Activated naive CD4-positive, alpha-beta T cell treated with anti-CD3 and anti-CD28 coated beads, Interleukin-2, amount 10 ng/mL, durations not matched to agents 7 days and 5 days (primary cell): ENCODE data around the gene PGM3.

Experiments
- CTCF ChIA-PET: fragments of 350-600 bp; sonication (Branson Sonifier 250); formaldehyde crosslinking; loops from one replicate; lab custom pipeline; 2021; ENCODE audit warnings: antibody characterized with exemption; lab: Charles Lee
- DNase-seq: peaks from one replicate; pipeline ENCODE4 v3.0.0-alpha.2; 2020
- H3K27ac Mint-ChIP-seq: one replicate; pipeline ENCODE4 v1.8.0; 2021; ENCODE audit warnings: mild to moderate bottlenecking, moderate library complexity, mixed read lengths
- H3K27me3 Mint-ChIP-seq: one replicate; pipeline ENCODE4 v1.8.0; 2021; ENCODE audit warnings: mild to moderate bottlenecking, mixed read lengths
- H3K36me3 Mint-ChIP-seq: one replicate; pipeline ENCODE4 v1.8.0; 2021; ENCODE audit warnings: mixed read lengths
- H3K4me1 Mint-ChIP-seq: one replicate; pipeline ENCODE4 v1.8.0; 2021; ENCODE audit warnings: mixed read lengths
- H3K4me3 Mint-ChIP-seq: one replicate; pipeline ENCODE4 v1.8.0; 2021; ENCODE audit warnings: mild to moderate bottlenecking, moderate library complexity, mixed read lengths
- H3K9me3 Mint-ChIP-seq: one replicate; pipeline ENCODE4 v1.8.0; 2021; ENCODE audit warnings: mixed read lengths

Gene PGM3

DNA sequence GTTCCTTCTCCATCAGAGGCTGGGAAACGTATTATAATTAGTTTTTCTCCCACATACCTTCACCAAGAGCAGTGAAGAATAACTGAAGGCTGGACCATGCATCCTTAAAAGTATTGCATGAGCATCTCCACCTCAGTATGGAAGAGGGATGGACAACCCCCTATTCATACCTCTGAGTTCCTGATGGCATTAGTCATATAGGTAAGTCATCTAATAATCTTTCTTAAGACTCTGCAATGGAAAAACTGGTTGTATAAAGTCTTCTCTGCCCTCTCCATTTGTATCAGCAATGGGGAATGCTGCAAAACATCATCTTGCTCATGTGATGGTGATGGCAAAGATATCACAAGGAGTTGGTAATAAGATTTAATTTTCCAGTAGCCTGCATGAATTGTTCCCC lies 24.5 kb downstream of the PGM3 start:
- Mint-ChIP-seq H3K36me3 (peaks cover 52% of the 10 kb centered on the region), H3K4me3 (no peak overlapping the region), H3K27me3 (no peaks in the 10 kb centered on the region), H3K9me3 (no peaks in the 10 kb centered on the region), H3K27ac (no peak overlapping the region), H3K4me1 (no peaks in the 10 kb centered on the region)
- no peak for DNase-seq
- CTCF ChIA-PET, result interaction anchor here (0.6 kb wide), 1 partner anchor 101 kb away, joined by 4 read pairs; the partner anchor contains the start of gene DOP1A

DNA sequence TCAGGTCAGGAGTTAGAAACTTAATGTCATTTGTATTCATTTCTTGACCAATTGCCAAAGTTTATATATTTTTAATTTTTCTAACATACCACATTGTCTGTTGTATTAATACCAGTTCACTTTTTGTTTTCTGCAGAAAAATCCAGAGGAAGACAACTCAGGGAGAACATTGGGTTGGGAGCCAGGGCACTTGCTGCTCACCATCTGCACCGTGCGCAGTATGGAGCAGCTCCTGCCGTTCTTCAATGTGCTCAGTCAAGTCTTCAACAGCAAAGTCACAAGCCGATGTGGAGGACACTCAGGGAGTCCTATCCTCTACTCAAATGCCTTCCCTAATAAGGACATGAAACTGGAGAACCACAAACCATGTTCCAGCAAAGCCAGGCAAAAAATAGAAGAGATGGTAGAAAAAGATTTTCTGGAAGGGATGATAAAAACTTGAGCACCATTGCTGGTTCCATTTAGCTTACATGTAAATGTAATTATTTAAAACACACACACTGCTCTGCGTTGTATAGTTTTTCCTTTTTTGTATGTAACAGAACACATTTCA lies 25.3 kb downstream of the PGM3 start:
- Mint-ChIP-seq H3K27me3 (no peaks in the 10 kb centered on the region), H3K9me3 (no peaks in the 10 kb centered on the region), H3K4me3 (no peak overlapping the region), H3K36me3 (peaks cover 53% of the 10 kb centered on the region), H3K27ac (no peak overlapping the region), H3K4me1 (no peaks in the 10 kb centered on the region)
- no peak for DNase-seq
- CTCF ChIA-PET, result interaction anchor here (0.6 to 0.9 kb wide), 2 partner anchors 10 to 100 kb away, joined by 3 to 4 read pairs; partner anchors contain the start of gene DOP1A

DNA sequence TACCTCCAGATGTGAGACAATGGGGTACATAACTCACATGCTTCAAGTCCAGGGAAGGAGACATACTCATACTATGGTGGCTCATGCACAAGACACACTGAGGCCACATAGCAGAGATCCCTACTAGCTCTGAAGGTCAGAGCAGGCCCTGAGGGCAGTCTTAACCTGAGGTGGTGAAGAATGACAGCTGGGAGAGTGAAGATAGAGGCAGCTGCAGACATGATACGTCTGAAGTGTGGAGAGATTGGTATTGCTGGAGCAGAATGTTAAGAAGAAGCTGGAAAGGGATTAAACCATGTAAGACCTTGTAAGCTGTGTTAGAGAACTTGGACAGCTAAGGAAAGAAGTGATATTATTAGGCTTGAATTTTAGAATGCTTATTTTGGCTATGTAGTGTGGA lies 32.9 kb downstream of the PGM3 start:
- Mint-ChIP-seq H3K36me3 (peaks cover 31% of the 10 kb centered on the region), H3K4me3 (no peak overlapping the region), H3K27ac (no peak overlapping the region), H3K9me3 (no peaks in the 10 kb centered on the region), H3K4me1 (no peaks in the 10 kb centered on the region), H3K27me3 (no peaks in the 10 kb centered on the region)
- no peak for DNase-seq
- CTCF ChIA-PET, result no interaction called here

DNA sequence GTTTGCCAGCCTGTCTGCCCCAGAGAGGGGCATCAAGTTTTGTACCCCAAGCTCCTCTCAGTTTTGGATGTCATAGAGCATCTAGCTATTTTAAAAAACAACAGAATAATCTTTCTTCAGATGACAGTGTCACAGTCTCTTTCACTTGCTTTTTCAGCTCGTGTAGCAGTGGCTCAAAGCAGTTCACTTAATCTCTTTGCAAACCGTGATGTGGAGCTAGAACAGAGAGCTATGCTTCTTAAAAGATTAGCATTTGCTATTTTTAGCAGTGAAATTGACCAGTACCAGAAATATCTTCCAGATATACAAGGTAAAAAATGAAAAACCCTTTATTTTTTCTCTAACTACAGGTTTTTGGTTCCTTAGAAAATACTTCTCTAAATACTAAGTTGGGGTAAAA lies 37.3 kb downstream of the PGM3 start:
- Mint-ChIP-seq H3K36me3 (peaks cover 17% of the 10 kb centered on the region), H3K4me3 (no peak overlapping the region), H3K9me3 (no peaks in the 10 kb centered on the region), H3K4me1 (no peaks in the 10 kb centered on the region), H3K27me3 (no peaks in the 10 kb centered on the region), H3K27ac (no peak overlapping the region)
- CTCF ChIA-PET, result interaction anchor here (1.0 kb wide), 1 partner anchor 22 kb away, joined by 5 read pairs; no protein-coding TSS in a partner anchor
- no peak for DNase-seq

DNA sequence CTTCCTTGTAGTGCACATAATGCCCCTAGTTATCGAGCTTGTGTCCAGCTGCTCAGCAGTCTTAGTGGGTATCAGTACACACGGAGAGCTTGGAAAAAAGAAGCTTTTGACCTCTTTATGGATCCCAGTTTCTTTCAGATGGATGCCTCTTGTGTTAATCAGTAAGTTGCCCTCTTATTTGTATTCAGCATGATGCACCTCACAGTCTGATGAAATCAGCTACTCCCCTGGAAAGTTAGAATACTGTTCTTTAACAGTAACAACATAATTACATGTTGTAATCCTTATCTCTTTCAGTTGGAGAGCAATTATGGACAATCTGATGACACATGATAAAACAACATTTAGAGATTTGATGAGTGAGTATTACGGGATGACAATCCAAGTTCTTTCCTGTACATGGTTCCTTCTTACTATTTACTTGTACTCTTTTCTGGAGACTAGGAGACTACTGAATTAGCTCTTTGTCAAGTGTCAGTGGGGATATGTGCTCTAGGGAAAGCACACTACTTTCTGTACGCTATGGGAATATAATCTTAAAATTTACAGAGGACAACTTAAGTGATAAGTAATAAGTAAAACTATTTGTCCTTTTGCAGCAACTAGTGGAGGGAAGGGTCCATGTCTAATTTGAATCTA lies 39.1 kb downstream of the PGM3 start:
- DNase-seq, result no peak
- Mint-ChIP-seq H3K36me3 (peaks cover 13% of the 10 kb centered on the region), H3K9me3 (no peaks in the 10 kb centered on the region), H3K27ac (no peak overlapping the region), H3K27me3 (no peaks in the 10 kb centered on the region), H3K4me1 (no peaks in the 10 kb centered on the region), H3K4me3 (no peak overlapping the region)
- CTCF ChIA-PET, result no interaction called here

DNA sequence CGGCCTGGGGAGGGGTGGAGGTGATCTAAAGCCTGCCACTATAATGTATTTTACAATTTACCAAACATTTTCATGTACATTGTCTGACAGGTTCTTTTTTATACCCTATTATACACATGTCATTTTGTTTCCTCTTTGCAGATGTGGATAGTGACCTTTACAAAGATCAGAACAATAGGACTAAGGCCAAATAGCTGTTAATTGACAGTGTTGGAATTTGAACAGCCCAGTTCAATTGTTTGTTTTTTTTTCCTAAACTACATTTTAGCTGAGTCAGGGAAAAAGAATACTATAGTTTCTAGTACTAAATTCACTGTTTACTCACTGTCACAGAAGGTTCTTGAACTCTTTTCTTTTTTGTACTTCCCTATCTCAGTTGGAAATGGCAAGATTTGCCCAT lies 40.2 kb downstream of the PGM3 start:
- CTCF ChIA-PET, result no interaction called here
- peaks cover 15% of the 10 kb centered on the region for H3K36me3 Mint-ChIP-seq
- no peaks in the 10 kb centered on the region for H3K4me1 Mint-ChIP-seq
- H3K27ac Mint-ChIP-seq, result no peak overlapping the region
- no peaks in the 10 kb centered on the region for H3K9me3 Mint-ChIP-seq
- no peaks in the 10 kb centered on the region for H3K27me3 Mint-ChIP-seq
- no peak for DNase-seq
- no peak overlapping the region for H3K4me3 Mint-ChIP-seq

DNA sequence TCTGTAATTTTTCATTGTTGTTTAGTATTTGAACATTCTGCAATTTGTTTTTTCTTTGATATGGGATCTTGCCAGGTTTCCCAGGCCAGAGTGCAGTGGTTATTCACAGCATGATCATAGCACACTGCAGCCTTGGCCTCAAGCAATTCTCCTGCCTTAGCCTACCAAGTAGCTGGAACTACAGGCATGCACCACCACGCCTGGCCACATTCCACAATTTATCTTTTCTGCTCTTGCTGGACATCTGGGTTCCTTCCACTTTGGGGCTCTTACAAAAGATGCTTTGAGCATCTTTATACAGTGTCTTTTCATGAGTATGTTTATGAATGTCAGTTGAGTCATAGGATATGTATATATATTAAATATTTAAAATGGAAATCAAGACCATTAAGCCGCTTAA lies 42.0 kb downstream of the PGM3 start:
- H3K9me3 Mint-ChIP-seq, result no peaks in the 10 kb centered on the region
- CTCF ChIA-PET, result no interaction called here
- H3K27ac Mint-ChIP-seq, result no peak overlapping the region
- peaks cover 8% of the 10 kb centered on the region for H3K36me3 Mint-ChIP-seq
- H3K4me3 Mint-ChIP-seq, result no peak overlapping the region
- DNase-seq, result no peak
- H3K27me3 Mint-ChIP-seq, result no peaks in the 10 kb centered on the region
- no peaks in the 10 kb centered on the region for H3K4me1 Mint-ChIP-seq

DNA sequence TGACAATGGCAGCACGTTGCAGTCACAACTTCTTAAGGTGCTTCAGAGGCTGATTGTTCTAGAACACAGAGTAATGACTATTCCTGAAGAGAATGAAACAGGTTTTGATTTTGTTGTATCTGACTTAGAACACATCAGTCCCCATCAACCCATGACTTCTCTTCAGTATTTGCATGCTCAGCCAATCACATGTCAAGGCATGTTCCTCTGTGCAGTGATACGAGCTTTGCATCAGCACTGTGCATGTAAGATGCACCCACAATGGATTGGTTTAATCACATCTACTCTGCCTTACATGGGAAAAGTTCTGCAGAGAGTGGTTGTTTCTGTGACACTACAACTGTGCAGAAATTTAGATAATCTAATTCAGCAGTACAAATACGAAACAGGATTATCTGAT lies 54.3 kb downstream of the PGM3 start:
- H3K27me3 Mint-ChIP-seq, result no peaks in the 10 kb centered on the region
- H3K36me3 Mint-ChIP-seq, result peaks cover 27% of the 10 kb centered on the region
- no peak overlapping the region for H3K4me3 Mint-ChIP-seq
- CTCF ChIA-PET, result no interaction called here
- H3K4me1 Mint-ChIP-seq, result peaks cover 4% of the 10 kb centered on the region
- no peaks in the 10 kb centered on the region for H3K9me3 Mint-ChIP-seq
- H3K27ac Mint-ChIP-seq, result no peak overlapping the region
- DNase-seq, result no peak

DNA sequence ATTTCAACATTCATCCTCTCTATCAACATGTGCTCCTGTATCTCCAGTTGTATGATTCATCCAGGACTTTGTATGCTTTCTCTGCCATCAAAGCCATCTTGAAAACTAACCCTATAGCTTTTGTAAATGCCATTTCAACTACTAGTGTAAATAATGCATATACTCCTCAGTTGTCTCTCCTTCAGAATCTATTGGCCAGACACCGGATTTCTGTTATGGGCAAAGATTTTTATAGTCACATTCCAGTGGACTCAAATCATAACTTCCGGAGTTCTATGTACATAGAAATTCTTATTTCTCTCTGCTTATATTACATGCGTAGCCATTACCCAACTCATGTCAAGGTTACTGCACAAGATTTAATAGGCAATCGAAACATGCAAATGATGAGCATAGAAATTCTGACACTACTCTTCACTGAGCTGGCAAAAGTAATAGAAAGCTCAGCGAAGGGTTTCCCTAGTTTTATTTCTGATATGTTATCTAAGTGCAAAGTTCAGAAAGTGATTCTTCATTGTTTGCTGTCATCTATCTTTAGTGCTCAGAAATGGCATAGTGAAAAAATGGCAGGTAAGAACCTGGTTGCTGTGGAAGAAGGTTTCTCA lies 54.8 kb downstream of the PGM3 start:
- Mint-ChIP-seq H3K27ac (no peak overlapping the region), H3K4me1 (peaks cover 4% of the 10 kb centered on the region), H3K9me3 (no peaks in the 10 kb centered on the region), H3K27me3 (no peaks in the 10 kb centered on the region), H3K4me3 (no peak overlapping the region), H3K36me3 (peaks cover 22% of the 10 kb centered on the region)
- CTCF ChIA-PET, result no interaction called here
- no peak for DNase-seq

DNA sequence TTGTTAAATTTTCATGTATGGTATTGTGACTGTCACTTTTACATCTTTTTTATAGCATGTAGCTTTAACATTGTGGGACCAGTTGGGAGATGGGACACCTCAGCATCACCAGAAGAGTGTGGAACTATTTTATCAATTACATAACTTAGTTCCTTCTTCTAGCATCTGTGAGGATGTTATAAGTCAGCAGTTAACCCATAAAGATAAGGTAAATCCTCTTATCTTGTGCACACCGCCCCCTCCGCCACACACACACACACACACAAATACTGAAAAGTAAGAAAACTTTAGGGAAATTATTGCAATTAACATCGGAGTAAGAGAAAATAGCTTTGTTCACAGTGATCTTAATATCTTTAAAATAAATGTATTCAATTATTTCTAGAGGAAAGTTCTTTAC lies 60.9 kb downstream of the PGM3 start:
- H3K4me3 Mint-ChIP-seq, result no peak overlapping the region
- H3K27ac Mint-ChIP-seq, result no peak overlapping the region
- no peaks in the 10 kb centered on the region for H3K4me1 Mint-ChIP-seq
- CTCF ChIA-PET, result no interaction called here
- no peaks in the 10 kb centered on the region for H3K27me3 Mint-ChIP-seq
- H3K9me3 Mint-ChIP-seq, result no peaks in the 10 kb centered on the region
- DNase-seq, result no peak
- H3K36me3 Mint-ChIP-seq, result peaks cover 11% of the 10 kb centered on the region

DNA sequence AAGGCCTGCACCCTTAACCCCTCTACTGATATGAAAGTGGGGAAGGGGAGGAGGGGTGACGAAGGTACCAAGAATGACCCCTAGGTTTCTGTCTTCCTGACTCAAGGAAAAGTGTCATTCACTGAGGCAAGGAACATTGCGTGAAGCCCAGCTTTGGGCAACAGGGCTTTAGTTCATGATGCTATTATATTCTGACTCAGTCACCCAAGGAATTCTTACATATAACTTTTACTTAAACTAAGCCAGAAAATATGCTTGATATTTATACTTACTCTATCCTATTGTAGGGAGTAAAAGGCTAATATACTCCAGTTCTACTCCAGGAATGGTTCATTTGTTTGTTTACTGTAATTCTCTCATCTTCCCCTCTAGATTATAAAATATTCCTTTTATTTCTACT lies 65.1 kb downstream of the PGM3 start:
- Mint-ChIP-seq H3K27me3 (no peaks in the 10 kb centered on the region), H3K9me3 (no peaks in the 10 kb centered on the region), H3K27ac (no peak overlapping the region), H3K4me3 (no peak overlapping the region), H3K36me3 (peaks cover 26% of the 10 kb centered on the region), H3K4me1 (no peaks in the 10 kb centered on the region)
- no peak for DNase-seq
- CTCF ChIA-PET, result no interaction called here

DNA sequence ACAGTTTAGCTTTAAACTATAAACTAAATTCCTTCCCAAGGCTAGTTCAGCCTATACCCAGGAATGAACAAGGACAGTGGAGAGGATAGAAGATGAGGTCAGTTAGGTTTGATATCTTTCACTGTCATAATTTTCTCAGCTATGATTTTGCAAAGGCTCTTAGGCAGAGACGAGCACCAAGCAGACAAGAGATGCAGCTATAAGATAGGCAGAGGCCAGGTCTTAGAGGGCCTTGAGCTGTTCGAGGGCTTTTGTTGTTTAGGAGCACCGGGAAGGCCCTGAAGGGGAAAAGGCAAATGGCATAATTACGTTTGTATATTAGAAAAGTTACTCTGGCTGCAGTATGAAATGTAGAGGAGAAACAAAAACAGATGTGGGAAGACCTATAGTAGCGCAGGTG lies 65.8 kb downstream of the PGM3 start:
- CTCF ChIA-PET, result no interaction called here
- H3K27me3 Mint-ChIP-seq, result no peaks in the 10 kb centered on the region
- H3K4me1 Mint-ChIP-seq, result no peaks in the 10 kb centered on the region
- DNase-seq, result no peak
- H3K4me3 Mint-ChIP-seq, result no peak overlapping the region
- H3K36me3 Mint-ChIP-seq, result peaks cover 26% of the 10 kb centered on the region
- H3K9me3 Mint-ChIP-seq, result no peaks in the 10 kb centered on the region
- no peak overlapping the region for H3K27ac Mint-ChIP-seq

DNA sequence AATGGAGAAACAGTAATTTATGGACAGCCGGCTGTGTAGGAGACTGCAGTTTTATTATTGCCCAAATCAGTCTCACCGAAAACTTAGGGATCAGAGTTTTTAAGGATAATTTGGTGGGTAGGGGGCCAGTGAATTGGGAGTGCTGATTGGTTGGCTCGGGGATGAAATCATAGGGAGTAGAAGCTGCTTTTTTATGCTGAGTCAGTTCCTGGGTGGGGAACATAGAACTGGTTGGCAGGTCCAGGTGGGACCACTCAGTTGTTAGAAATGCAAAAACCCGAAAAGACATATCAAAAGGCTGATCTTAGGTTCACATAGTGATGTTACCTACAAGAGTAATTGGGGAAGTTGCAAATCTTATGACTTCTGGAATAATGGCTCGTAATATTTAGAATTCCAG lies 66.3 kb downstream of the PGM3 start:
- CTCF ChIA-PET, result no interaction called here

DNA sequence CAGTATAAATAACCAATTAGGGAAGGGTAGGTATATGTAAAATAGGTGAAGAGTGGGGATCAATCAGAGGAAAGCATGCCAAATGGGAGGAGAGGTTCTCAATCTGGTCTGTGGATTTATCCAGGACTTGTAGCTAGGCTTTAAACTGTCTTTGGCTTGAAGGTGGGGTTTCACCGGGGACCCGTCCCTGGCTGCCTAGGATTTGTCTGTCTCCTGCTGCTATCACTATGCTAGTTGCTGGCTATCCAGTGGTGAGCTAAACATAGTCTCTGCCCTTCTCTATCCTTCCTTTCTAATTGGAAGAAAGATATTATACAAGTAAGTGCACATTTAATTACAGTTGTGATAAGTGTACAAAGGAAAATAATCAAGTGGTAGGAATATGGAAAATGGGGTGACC lies 66.8 kb downstream of the PGM3 start:
- peaks cover 27% of the 10 kb centered on the region for H3K36me3 Mint-ChIP-seq
- H3K27ac Mint-ChIP-seq, result no peak overlapping the region
- no peaks in the 10 kb centered on the region for H3K4me1 Mint-ChIP-seq
- no peak overlapping the region for H3K4me3 Mint-ChIP-seq
- CTCF ChIA-PET, result no interaction called here
- H3K9me3 Mint-ChIP-seq, result no peaks in the 10 kb centered on the region
- no peaks in the 10 kb centered on the region for H3K27me3 Mint-ChIP-seq
- no peak for DNase-seq

More for the DNA sequence above, 66.3 kb downstream of the PGM3 start:
- H3K9me3 Mint-ChIP-seq, result no peaks in the 10 kb centered on the region
- H3K27me3 Mint-ChIP-seq, result no peaks in the 10 kb centered on the region
- no peak for DNase-seq
- H3K36me3 Mint-ChIP-seq, result peaks cover 27% of the 10 kb centered on the region
- H3K4me3 Mint-ChIP-seq, result no peak overlapping the region
- H3K27ac Mint-ChIP-seq, result no peak overlapping the region
- no peaks in the 10 kb centered on the region for H3K4me1 Mint-ChIP-seq

DNA sequence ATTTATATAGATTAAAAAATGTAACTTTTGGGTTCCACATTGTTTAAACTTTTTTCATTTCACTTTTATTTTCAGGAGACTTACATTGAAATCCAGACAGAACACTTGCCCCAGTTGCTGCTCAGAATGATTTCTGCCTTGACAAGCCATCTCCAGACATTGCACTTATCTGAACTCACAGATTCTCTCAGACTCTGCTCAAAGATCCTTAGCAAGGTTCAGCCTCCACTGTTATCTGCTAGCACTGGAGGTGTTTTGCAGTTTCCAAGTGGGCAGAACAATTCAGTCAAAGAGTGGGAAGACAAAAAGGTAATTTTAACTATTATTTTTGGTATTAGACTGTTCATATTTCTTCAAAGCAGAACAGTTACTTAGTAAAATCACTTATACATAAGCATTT lies 67.6 kb downstream of the PGM3 start:
- Mint-ChIP-seq H3K9me3 (no peaks in the 10 kb centered on the region), H3K27ac (no peak overlapping the region), H3K27me3 (no peaks in the 10 kb centered on the region), H3K36me3 (peaks cover 27% of the 10 kb centered on the region), H3K4me3 (no peak overlapping the region), H3K4me1 (no peaks in the 10 kb centered on the region)
- CTCF ChIA-PET, result no interaction called here
- no peak for DNase-seq
